Nucleus accumbens (tissue), 56 donors: ENCODE results near the gene TMEM151A.
"Not testable (repeated sequence)": the region's sequence is repeated elsewhere in the genome, so short reads cannot be mapped to it uniquely, and the experiment has no call there.

Source experiments
- DNase-seq, 56 donors: peaks; one replicate each; lab custom pipeline; 2025; lab: John Stamatoyannopoulos, UW

TMEM151A gene

GRCh38 chr11:66318600-66318970, 26.9 kb downstream of the TMEM151A start:
- DNase-seq = no peak

GRCh38 chr11:66320289-66320688, 28.6 kb downstream of the TMEM151A start:
- DNase-seq = not testable (repeated sequence)

- not testable (repeated sequence) for DNase-seq
Observed at GRCh38 chr11:66320748-66321147, 29.1 kb downstream of the TMEM151A start.

GRCh38 chr11:66321606-66322005, 29.9 kb downstream of the TMEM151A start:
- no peak for DNase-seq

- DNase-seq = no peak
Observed at GRCh38 chr11:66322732-66323427, 31.2 kb downstream of the TMEM151A start.

GRCh38 chr11:66323684-66324083, 32.0 kb downstream of the TMEM151A start:
- DNase-seq = no peak

GRCh38 chr11:66324664-66325063, 33.0 kb downstream of the TMEM151A start:
- no peak for DNase-seq

GRCh38 chr11:66325263-66325671, 33.6 kb downstream of the TMEM151A start:
- DNase-seq = no peak

- peak in 1 of 56 donors; percentile 15 for DNase-seq
Observed at GRCh38 chr11:66326261-66327111, 34.8 kb downstream of the TMEM151A start.

GRCh38 chr11:66327171-66328030, 35.7 kb downstream of the TMEM151A start:
- DNase-seq = no peak

- no peak for DNase-seq
Observed at GRCh38 chr11:66328031-66328301, 36.3 kb downstream of the TMEM151A start.

- peak in 50 of 56 donors; percentile 20 to 82 (median 58) for DNase-seq
Observed at GRCh38 chr11:66328302-66329144, 36.8 kb downstream of the TMEM151A start.

- DNase-seq = no peak
Observed at GRCh38 chr11:66329165-66329673, 37.5 kb downstream of the TMEM151A start.

- DNase-seq = no peak
Observed at GRCh38 chr11:66330931-66331330, 39.2 kb downstream of the TMEM151A start.

GRCh38 chr11:66331542-66332370, 40.1 kb downstream of the TMEM151A start:
- no peak for DNase-seq

GRCh38 chr11:66332371-66333219, 40.9 kb downstream of the TMEM151A start:
- DNase-seq = no peak

- no peak for DNase-seq
Observed at GRCh38 chr11:66333220-66333877, 41.7 kb downstream of the TMEM151A start.
